Measurements from ENCODE around the gene CFAP46. TPM values are rescaled to one million over a fixed set of nuclear protein-coding genes. Genes with fewer than 3 reads are reported as not detected.

Gene CFAP46
- total RNA-seq, 2 experiments from 2014 or later, result 0.34 TPM; not detected in 1

- CTCF ChIA-PET, result no interaction called here
- H3K4me3 Mint-ChIP-seq, result no peak overlapping the region
- DNase-seq, result no peak
- H3K27me3 Mint-ChIP-seq, result peaks cover 6% of the 10 kb centered on the region
- no peaks in the 10 kb centered on the region for H3K4me1 Mint-ChIP-seq (ENCODE audit: low read depth)
- ATAC-seq, result no peak
- no peaks in the 10 kb centered on the region for H3K9me3 Mint-ChIP-seq
- intact Hi-C loops (cut with micrococcal nuclease), result no loop called here
- POLR2A ChIA-PET, result no interaction called here
- no peaks in the 10 kb centered on the region for H3K36me3 Mint-ChIP-seq (ENCODE audit: low read depth)
- H3K27ac Mint-ChIP-seq, result no peak overlapping the region
- TF ChIP-seq CTCF (IDR thresholded peaks at IDR 0.05), result no peak
Measured at GRCh38 chr10:132977807-132978206, 35.4 kb upstream of the CFAP46 start.

GRCh38 chr10:132977076-132977475, 34.7 kb upstream of the CFAP46 start:
- no peaks in the 10 kb centered on the region for H3K4me1 Mint-ChIP-seq (ENCODE audit: low read depth)
- intact Hi-C loops (cut with micrococcal nuclease), result no loop called here
- no peak for TF ChIP-seq CTCF (IDR thresholded peaks at IDR 0.05)
- H3K27me3 Mint-ChIP-seq, result peaks cover 7% of the 10 kb centered on the region
- CTCF ChIA-PET, result no interaction called here
- no peak for ATAC-seq
- no peak for DNase-seq
- no peak overlapping the region for H3K27ac Mint-ChIP-seq
- H3K9me3 Mint-ChIP-seq, result no peaks in the 10 kb centered on the region
- POLR2A ChIA-PET, result no interaction called here
- no peak overlapping the region for H3K4me3 Mint-ChIP-seq
- H3K36me3 Mint-ChIP-seq (ENCODE audit: low read depth), result no peaks in the 10 kb centered on the region

DNA sequence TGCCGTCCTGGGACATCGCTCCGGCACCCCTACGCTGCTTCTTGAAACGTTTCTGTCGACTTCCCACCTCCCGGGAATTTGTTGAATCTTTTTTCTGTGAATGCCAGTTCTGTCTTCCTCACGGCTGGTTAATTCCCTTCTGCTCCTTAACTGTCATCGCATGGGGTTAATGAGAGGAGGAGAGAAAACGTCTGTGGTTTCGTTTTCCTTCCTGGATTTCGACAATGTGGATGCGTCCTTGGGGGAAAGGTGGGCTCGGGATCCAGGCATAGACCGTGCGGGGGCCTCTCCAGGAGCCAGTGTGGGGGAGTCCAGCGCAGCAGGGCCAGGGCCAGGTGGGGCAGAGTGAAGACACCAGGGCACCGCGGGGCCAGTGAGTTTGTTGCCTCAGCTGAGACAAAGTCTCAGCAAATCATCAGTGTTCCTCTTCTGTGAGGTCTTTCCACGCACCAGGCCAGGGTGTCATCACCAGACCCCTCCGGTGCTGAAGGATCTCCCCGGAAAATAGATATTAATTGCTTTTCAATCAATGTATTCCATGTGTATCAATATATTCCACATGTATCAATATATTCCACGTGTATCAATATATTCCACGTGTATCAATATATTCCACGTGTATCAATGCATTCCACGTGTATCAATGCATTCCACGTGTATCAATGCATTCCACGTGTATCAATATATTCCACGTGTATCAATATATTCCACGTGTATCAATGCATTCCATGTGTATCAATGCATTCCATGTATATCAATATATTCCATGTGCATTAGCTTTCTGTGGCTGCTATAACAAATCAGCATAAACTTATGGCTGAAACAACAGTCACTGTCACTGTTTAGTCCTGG, 33.7 kb upstream of the CFAP46 start:
- no peak for TF ChIP-seq CTCF (IDR thresholded peaks at IDR 0.05)
- no peak overlapping the region for H3K27ac Mint-ChIP-seq
- ChIA-PET POLR2A (no interaction called here), CTCF (no interaction called here)
- no peaks in the 10 kb centered on the region for H3K9me3 Mint-ChIP-seq
- intact Hi-C loops (cut with micrococcal nuclease), result no loop called here
- no peak overlapping the region for H3K4me3 Mint-ChIP-seq
- H3K27me3 Mint-ChIP-seq, result peaks cover 12% of the 10 kb centered on the region
- no peaks in the 10 kb centered on the region for H3K36me3 Mint-ChIP-seq (ENCODE audit: low read depth)
- no peak for DNase-seq
- no peak for ATAC-seq
- H3K4me1 Mint-ChIP-seq (ENCODE audit: low read depth), result no peaks in the 10 kb centered on the region

GRCh38 chr10:132974886-132975830, 32.8 kb upstream of the CFAP46 start:
- TF ChIP-seq CTCF (IDR thresholded peaks at IDR 0.05), result no peak
- ATAC-seq (no peak), DNase-seq (no peak)
- Mint-ChIP-seq H3K4me3 (no peak overlapping the region), H3K27ac (no peak overlapping the region), H3K36me3 (ENCODE audit: low read depth) (no peaks in the 10 kb centered on the region), H3K27me3 (peaks cover 12% of the 10 kb centered on the region), H3K9me3 (no peaks in the 10 kb centered on the region), H3K4me1 (ENCODE audit: low read depth) (no peaks in the 10 kb centered on the region)
- CTCF ChIA-PET, result no interaction called here
- intact Hi-C loops (cut with micrococcal nuclease), result no loop called here
- POLR2A ChIA-PET, result no interaction called here

All from activated CD8-positive, alpha-beta T cell treated with anti-CD3 and anti-CD28 coated beads for 36 hours (primary cell).